GM10847 (cell line): ENCODE data around the gene CNNM4.

Experiments used
- POLR2A ChIP-seq: IDR thresholded peaks from 2 replicates; pipeline ENCODE4 v1.6.1; 2011; ENCODE audit not compliant: insufficient read length; ENCODE audit errors: extremely low read depth

Gene CNNM4

GRCh38 chr2:96798733-96799622, 38.3 kb downstream of the CNNM4 start:
- TF ChIP-seq POLR2A, result no peak

GRCh38 chr2:96799623-96799935, 38.9 kb downstream of the CNNM4 start:
- no peak for TF ChIP-seq POLR2A

GRCh38 chr2:96800061-96801004, 39.6 kb downstream of the CNNM4 start:
- TF ChIP-seq POLR2A, result no peak

GRCh38 chr2:96801005-96801785, 40.5 kb downstream of the CNNM4 start:
- TF ChIP-seq POLR2A, result no peak

- no peak for TF ChIP-seq POLR2A
Measured at GRCh38 chr2:96801786-96802595, 41.3 kb downstream of the CNNM4 start.

- TF ChIP-seq POLR2A, result no peak
Measured at GRCh38 chr2:96802721-96803120, 42.0 kb downstream of the CNNM4 start.

GRCh38 chr2:96804986-96805385, 44.3 kb downstream of the CNNM4 start:
- TF ChIP-seq POLR2A, result no peak

- TF ChIP-seq POLR2A, result no peak
Measured at GRCh38 chr2:96806468-96807126, 45.9 kb downstream of the CNNM4 start.

GRCh38 chr2:96807127-96807471, 46.4 kb downstream of the CNNM4 start:
- TF ChIP-seq POLR2A, result no peak

- TF ChIP-seq POLR2A, result no peak
Measured at GRCh38 chr2:96808176-96808837, 47.6 kb downstream of the CNNM4 start.

- no peak for TF ChIP-seq POLR2A
Measured at GRCh38 chr2:96809216-96809882, 48.6 kb downstream of the CNNM4 start.

GRCh38 chr2:96809951-96810782, 49.5 kb downstream of the CNNM4 start:
- no peak for TF ChIP-seq POLR2A
